Nucleus accumbens (tissue), 56 donors: ENCODE results near the gene TINAGL1.
"Not testable (repeated sequence)": the region's sequence is repeated elsewhere in the genome, so short reads cannot be mapped to it uniquely, and the experiment has no call there.

Experiments
- DNase-seq, 56 donors: peaks; one replicate each; lab custom pipeline; 2025; lab: John Stamatoyannopoulos, UW

Gene TINAGL1

GRCh38 chr1:31583082-31583994, 7.0 kb downstream of the TINAGL1 start:
- no peak for DNase-seq

GRCh38 chr1:31583995-31584868, 7.9 kb downstream of the TINAGL1 start:
- peak in 15 of 56 donors; percentile 2 to 48 (median 16) for DNase-seq

- DNase-seq: no peak
Observed at GRCh38 chr1:31584869-31585735, 8.8 kb downstream of the TINAGL1 start.

GRCh38 chr1:31585736-31586365, 9.5 kb downstream of the TINAGL1 start:
- no peak for DNase-seq

- DNase-seq: no peak
Observed at GRCh38 chr1:31586376-31587327, 10.3 kb downstream of the TINAGL1 start.

GRCh38 chr1:31587328-31587699, 11.0 kb downstream of the TINAGL1 start:
- DNase-seq: not testable (repeated sequence)

GRCh38 chr1:31587720-31588423, 11.6 kb downstream of the TINAGL1 start:
- DNase-seq: peak in 17 of 56 donors; percentile 3 to 43 (median 12)

- DNase-seq: no peak
Observed at GRCh38 chr1:31588751-31589515, 12.6 kb downstream of the TINAGL1 start.

GRCh38 chr1:31591425-31592093, 15.2 kb downstream of the TINAGL1 start:
- no peak for DNase-seq

GRCh38 chr1:31592132-31592531, 15.8 kb downstream of the TINAGL1 start:
- DNase-seq: no peak

- DNase-seq: no peak
Observed at GRCh38 chr1:31593136-31593665, 16.9 kb downstream of the TINAGL1 start.

GRCh38 chr1:31593770-31594632, 17.7 kb downstream of the TINAGL1 start:
- DNase-seq: peak in 20 of 56 donors; percentile 4 to 72 (median 18)

GRCh38 chr1:31595836-31596736, 19.8 kb downstream of the TINAGL1 start:
- no peak for DNase-seq

GRCh38 chr1:31596737-31597097, 20.4 kb downstream of the TINAGL1 start:
- no peak for DNase-seq
